ENCODE data around the gene AASS.

The AASS gene

DNA sequence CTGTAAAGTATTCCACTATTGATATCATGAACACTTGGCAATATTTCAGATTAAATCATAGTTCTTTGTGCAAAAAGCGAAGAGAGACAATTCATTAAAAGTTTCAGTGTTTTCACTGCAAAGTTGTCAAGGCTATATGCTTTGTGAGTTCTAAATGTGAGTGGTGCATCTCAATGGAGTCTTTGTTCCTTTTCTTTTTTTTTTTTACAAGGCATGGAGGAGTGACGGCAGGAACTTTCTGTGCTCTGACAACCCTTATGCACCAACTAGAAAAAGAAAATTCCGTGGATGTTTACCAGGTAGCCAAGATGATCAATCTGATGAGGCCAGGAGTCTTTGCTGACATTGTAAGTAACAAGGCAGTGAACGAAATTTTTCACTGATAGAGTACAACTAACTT, 84.5 kb downstream of the AASS start:
- Histone ChIP-seq H3K9me3 (no peaks in the 10 kb centered on the region), H3K4me2 (no peak overlapping the region), H3K4me1 (no peaks in the 10 kb centered on the region), H3K4me3 (no peak overlapping the region), H3K36me3 (no peaks in the 10 kb centered on the region), H3K9ac (no peak overlapping the region), H4K20me1 (no peaks in the 10 kb centered on the region), H3K27me3 (no peaks in the 10 kb centered on the region), H3K27ac (no peak overlapping the region)
- TF ChIP-seq Cebpa-rat (IDR thresholded peaks at IDR 0.05) = no peak

GRCh38 chr7:122056977-122057376, 87.1 kb downstream of the AASS start:
- no peaks in the 10 kb centered on the region for H3K9me3 ChIP-seq
- no peak overlapping the region for H3K4me3 ChIP-seq
- H3K9ac ChIP-seq = no peak overlapping the region
- no peak for TF ChIP-seq Cebpa-rat (IDR thresholded peaks at IDR 0.05)
- no peak overlapping the region for H3K4me2 ChIP-seq
- H3K4me1 ChIP-seq = no peaks in the 10 kb centered on the region
- H3K27ac ChIP-seq = no peak overlapping the region
- no peaks in the 10 kb centered on the region for H3K36me3 ChIP-seq
- no peaks in the 10 kb centered on the region for H3K27me3 ChIP-seq
- H4K20me1 ChIP-seq = no peaks in the 10 kb centered on the region

DNA sequence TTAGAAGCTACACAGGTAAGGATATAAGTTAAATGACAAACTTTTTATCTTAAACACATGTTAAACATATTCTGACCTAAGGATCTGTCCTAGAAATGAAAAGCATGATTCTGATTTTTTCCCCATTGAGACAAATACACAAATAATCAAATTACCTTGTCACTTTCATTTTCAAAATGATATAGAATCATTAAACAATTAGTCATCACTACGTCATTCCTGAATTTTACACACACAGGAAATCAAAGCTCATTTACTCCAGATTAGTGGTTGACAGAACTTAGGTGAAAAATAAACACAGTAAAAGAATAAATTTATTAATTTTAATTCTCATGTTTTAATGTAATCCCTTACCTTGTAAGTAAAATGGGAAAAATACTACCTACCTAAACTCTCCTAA, 89.0 kb downstream of the AASS start:
- Histone ChIP-seq H3K36me3 (no peaks in the 10 kb centered on the region), H3K4me1 (no peaks in the 10 kb centered on the region), H3K9ac (no peak overlapping the region), H3K4me3 (no peak overlapping the region), H3K4me2 (no peak overlapping the region), H3K27me3 (no peaks in the 10 kb centered on the region), H4K20me1 (no peaks in the 10 kb centered on the region), H3K27ac (no peak overlapping the region), H3K9me3 (no peaks in the 10 kb centered on the region)
- TF ChIP-seq Cebpa-rat (IDR thresholded peaks at IDR 0.05) = no peak

DNA sequence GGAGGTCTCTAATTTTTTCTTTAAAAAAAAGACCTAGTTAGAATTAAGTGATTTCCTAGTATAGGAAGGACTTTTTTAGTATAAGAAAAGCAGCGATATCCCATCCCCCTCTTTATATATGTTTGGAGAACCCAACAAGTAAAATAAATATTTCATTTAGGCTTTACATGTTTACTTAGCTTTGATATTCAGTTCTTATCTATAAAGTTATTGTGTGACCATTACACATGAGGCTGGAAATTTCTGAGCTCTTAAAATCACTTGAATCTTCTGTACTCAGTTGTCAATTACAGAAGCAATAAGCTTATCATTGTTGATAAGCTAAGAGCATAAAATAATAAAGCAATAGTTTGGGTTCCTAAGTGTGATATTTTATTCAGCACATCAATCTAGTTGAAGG, 89.7 kb downstream of the AASS start:
- Histone ChIP-seq H3K4me2 (no peak overlapping the region), H3K9ac (no peak overlapping the region), H3K27me3 (no peaks in the 10 kb centered on the region), H3K36me3 (no peaks in the 10 kb centered on the region), H3K9me3 (no peaks in the 10 kb centered on the region), H4K20me1 (no peaks in the 10 kb centered on the region), H3K27ac (no peak overlapping the region), H3K4me1 (no peaks in the 10 kb centered on the region), H3K4me3 (no peak overlapping the region)
- no peak for TF ChIP-seq Cebpa-rat (IDR thresholded peaks at IDR 0.05)

GRCh38 chr7:122046402-122046801, 97.6 kb downstream of the AASS start:
- Histone ChIP-seq H3K4me2 (no peak overlapping the region), H3K27me3 (no peaks in the 10 kb centered on the region), H3K4me3 (no peak overlapping the region), H3K9ac (no peak overlapping the region), H4K20me1 (no peaks in the 10 kb centered on the region), H3K36me3 (no peaks in the 10 kb centered on the region), H3K4me1 (no peaks in the 10 kb centered on the region), H3K9me3 (no peaks in the 10 kb centered on the region), H3K27ac (no peak overlapping the region)
- TF ChIP-seq Cebpa-rat (IDR thresholded peaks at IDR 0.05) = no peak

DNA sequence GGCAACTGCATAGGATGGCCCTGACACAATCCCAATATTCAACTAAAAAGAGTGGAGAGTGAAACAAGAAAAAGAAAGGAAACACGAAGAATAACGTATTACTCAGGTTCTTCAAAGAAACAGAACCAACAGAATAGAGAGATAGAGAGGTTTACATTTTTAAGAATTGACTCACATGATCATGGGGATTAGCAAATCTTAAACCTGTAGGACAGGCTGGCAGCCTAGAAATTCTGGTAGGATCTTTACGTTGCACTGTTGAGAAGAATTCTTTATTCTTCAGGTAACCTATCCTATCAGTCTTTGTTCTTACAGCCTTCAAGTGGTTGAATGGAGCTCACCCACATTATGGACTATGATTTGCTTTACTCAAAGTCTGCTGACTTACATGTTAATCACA, 103.9 kb downstream of the AASS start:
- no peak for TF ChIP-seq Cebpa-rat (IDR thresholded peaks at IDR 0.05)
- Histone ChIP-seq H3K9me3 (no peaks in the 10 kb centered on the region), H4K20me1 (no peaks in the 10 kb centered on the region), H3K4me2 (no peak overlapping the region), H3K27me3 (no peaks in the 10 kb centered on the region), H3K4me3 (no peak overlapping the region), H3K9ac (no peak overlapping the region), H3K36me3 (no peaks in the 10 kb centered on the region), H3K4me1 (no peaks in the 10 kb centered on the region), H3K27ac (no peak overlapping the region)

- H3K4me3 ChIP-seq = no peak overlapping the region
- H3K4me2 ChIP-seq = no peak overlapping the region
- H3K36me3 ChIP-seq = no peaks in the 10 kb centered on the region
- no peak for TF ChIP-seq Cebpa-rat (IDR thresholded peaks at IDR 0.05)
- H4K20me1 ChIP-seq = no peaks in the 10 kb centered on the region
- no peaks in the 10 kb centered on the region for H3K4me1 ChIP-seq
- no peaks in the 10 kb centered on the region for H3K27me3 ChIP-seq
- no peak overlapping the region for H3K27ac ChIP-seq
- no peaks in the 10 kb centered on the region for H3K9me3 ChIP-seq
- no peak overlapping the region for H3K9ac ChIP-seq
These were observed 105.1 kb downstream of the AASS start for GRCh38 chr7:122038904-122039303.

DNA sequence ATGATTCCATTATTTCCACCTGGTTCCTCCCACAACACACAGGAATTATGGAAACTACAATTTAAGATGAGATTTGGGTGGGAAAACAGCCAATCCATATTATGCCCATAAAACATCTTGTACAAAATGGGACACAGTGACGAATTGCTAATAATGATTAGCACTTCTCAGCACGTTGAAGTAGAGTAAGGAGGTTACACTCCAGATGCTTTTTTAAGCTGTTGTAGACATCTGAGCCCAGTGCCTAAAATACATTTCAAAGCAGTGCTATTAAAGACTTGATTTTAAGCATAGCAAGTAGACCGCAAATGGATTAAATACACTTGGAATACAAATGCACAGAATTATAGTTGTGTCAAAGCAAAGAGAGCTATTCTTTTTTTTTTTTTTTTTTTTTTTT, 105.9 kb downstream of the AASS start:
- Histone ChIP-seq H3K27ac (no peak overlapping the region), H3K9me3 (no peaks in the 10 kb centered on the region), H3K27me3 (no peaks in the 10 kb centered on the region), H3K9ac (no peak overlapping the region), H4K20me1 (no peaks in the 10 kb centered on the region), H3K36me3 (no peaks in the 10 kb centered on the region), H3K4me1 (no peaks in the 10 kb centered on the region), H3K4me3 (no peak overlapping the region), H3K4me2 (no peak overlapping the region)
- no peak for TF ChIP-seq Cebpa-rat (IDR thresholded peaks at IDR 0.05)

- Histone ChIP-seq H3K9ac (no peak overlapping the region), H3K4me3 (no peak overlapping the region), H4K20me1 (no peaks in the 10 kb centered on the region), H3K27ac (no peak overlapping the region), H3K4me1 (no peaks in the 10 kb centered on the region), H3K4me2 (no peak overlapping the region), H3K9me3 (no peaks in the 10 kb centered on the region), H3K36me3 (no peaks in the 10 kb centered on the region), H3K27me3 (no peaks in the 10 kb centered on the region)
- no peak for TF ChIP-seq Cebpa-rat (IDR thresholded peaks at IDR 0.05)
These were observed 108.2 kb downstream of the AASS start for GRCh38 chr7:122035876-122036275.

DNA sequence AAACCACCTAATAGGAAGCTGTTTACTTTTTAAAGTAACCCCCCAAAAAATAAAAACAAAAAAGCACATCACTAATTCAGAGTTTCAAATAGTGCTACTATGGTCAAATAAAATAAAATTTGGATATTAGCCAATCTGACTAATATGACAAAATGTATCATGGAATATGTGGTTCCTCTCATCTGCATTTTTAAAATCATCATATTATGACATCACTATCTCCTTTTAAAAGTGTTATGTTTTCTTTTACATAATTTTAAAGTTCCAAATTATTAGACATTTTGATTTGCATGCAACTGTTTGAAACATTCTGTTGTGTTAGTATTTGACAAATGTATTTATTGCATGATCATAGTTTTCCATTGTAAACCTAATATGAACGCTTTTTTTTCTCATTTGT, 110.4 kb downstream of the AASS start:
- Histone ChIP-seq H3K4me2 (no peak overlapping the region), H3K9ac (no peak overlapping the region), H3K4me3 (no peak overlapping the region), H3K27ac (no peak overlapping the region), H3K27me3 (no peaks in the 10 kb centered on the region), H4K20me1 (no peaks in the 10 kb centered on the region), H3K4me1 (no peaks in the 10 kb centered on the region), H3K36me3 (no peaks in the 10 kb centered on the region), H3K9me3 (no peaks in the 10 kb centered on the region)
- no peak for TF ChIP-seq Cebpa-rat (IDR thresholded peaks at IDR 0.05)

GRCh38 chr7:122027058-122027457, 117.0 kb downstream of the AASS start:
- no peaks in the 10 kb centered on the region for H3K36me3 ChIP-seq
- H3K9ac ChIP-seq = no peak overlapping the region
- no peaks in the 10 kb centered on the region for H3K9me3 ChIP-seq
- no peak for TF ChIP-seq Cebpa-rat (IDR thresholded peaks at IDR 0.05)
- H3K4me2 ChIP-seq = no peak overlapping the region
- H3K27ac ChIP-seq = no peak overlapping the region
- H3K4me3 ChIP-seq = no peak overlapping the region
- no peaks in the 10 kb centered on the region for H3K4me1 ChIP-seq
- no peaks in the 10 kb centered on the region for H3K27me3 ChIP-seq
- no peaks in the 10 kb centered on the region for H4K20me1 ChIP-seq
